GM18502 (cell line): ENCODE results near the gene INO80B.
"Not testable (repeated sequence)": the region's sequence is repeated elsewhere in the genome, so short reads cannot be mapped to it uniquely, and the experiment has no call there.

Experiments
- ATAC-seq: cut with Tn5 transposase; IDR thresholded peaks from one replicate; pipeline ENCODE4 v1.9.1; 2021; ENCODE audit warnings: mild to moderate bottlenecking; ENCODE audit not compliant: unreplicated experiment, poor library complexity

Gene INO80B

DNA sequence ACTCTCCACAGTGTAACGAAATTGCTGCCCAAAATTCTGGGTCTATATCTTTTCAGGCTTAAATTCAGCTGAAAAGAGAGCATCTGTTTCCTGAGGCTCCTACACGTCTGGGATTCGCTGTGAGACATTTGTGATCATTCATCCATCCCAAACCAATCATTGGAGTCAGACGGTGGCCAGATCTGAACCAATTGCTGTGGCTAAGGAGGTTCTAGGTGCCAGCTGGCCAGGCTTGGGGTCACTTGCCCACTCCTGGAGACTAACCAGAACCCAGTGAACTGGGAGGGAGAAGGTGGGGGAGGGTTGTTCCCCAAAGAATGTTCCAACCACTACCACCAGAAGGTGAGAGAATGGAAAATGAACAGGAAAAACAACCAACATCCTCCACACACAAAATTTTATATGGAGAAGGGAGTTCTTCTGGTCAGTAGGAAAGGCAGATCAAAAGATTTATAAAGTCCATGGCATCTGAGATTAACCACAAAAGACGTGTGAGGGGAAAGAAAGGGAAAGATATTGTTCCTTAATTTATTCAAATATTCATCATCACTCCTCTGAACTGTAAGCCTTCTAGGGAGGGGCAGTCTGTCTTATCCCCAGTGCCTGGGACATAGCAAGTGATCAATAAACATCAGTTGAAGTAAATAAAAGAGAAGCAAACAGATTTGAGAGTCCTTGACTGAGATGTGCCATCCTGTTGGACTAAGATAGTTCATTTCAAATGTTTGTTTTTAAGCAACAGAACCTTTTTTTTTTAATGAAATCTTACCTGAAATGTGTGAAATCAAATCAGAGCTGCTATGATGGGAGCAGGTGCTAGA, 10.2 kb upstream of the INO80B start:
- ATAC-seq = no peak

DNA sequence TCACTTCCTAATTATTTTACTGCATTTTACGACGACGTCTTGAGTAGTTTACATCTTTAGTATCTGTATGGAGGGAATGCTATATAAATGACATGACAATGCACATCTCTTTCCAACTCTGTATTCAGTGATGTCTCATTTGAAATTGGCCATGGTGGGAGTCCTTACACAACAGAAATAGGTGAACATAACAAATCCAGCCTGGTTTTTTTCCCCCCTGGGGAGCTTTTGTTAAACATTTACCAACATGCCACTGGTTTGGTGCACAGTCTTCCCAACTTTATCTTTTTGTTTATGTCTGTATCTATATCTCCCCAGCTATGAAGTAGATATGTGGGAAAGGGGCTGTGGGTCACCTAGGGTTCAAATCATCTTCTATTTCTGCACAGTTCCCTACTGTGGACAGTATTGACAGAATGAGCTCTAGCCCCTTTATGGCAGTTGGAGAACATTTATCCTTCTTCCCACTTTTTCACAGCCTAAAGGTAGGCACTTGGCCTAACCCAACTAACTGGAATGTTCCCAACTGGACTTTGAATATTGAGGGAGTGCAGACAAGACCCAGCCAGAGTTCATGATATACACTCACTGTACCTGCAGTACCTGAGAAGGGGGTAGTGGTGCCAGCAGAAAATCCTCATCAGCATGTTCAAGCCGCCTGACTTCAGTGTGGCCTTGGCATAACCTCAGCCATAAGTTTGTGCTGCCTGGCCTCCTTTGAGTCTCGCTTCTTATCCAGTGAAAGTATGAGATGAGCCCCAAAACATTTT, 7.5 kb upstream of the INO80B start:
- no peak for ATAC-seq

DNA sequence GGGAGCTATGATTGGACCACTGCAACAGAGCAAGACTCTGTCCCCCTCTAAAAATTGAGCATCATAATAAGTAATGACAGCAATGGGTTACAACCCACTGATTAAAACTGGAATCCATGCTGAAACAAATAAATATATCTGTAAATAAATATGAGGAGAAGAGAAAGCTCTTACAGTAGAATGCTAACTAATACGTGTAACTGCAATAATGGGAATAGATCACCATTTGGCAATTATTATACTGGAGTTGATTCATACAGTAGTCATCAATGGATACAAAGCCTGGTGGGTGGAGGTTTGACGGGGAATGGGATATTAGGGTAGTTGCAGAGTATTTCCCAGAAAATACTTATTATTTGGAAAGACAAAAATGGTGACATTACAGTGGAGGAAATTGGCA, 6.1 kb upstream of the INO80B start:
- no peak for ATAC-seq

DNA sequence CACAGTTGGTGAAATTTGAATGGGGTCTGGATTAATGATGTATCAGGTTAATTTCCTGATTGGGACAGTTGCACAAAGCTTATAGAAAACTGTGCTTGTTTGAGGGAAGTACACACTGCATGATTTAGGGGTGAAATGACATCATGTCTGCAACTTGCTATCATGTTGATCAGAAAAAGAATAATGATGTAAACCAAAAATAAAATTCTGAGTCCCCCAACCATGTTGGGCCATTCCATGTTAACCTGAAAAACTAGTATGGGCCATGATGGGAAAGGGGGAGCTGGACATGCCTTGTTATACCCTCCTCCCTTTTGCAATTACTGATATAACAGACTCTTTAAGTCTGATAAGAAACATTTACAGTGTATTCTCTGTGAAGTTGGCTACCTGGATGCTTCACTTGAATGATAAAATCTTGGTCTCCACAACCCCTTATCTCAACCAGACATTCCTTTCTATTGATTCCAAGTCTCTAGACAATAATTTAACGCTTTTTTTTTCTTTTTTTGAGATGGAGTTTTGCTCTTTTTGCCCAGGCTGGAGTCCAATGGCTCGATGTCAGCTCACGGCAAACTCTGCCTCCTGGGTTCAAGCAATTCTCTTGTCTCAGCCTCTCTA, 4.2 kb upstream of the INO80B start:
- no peak for ATAC-seq

DNA sequence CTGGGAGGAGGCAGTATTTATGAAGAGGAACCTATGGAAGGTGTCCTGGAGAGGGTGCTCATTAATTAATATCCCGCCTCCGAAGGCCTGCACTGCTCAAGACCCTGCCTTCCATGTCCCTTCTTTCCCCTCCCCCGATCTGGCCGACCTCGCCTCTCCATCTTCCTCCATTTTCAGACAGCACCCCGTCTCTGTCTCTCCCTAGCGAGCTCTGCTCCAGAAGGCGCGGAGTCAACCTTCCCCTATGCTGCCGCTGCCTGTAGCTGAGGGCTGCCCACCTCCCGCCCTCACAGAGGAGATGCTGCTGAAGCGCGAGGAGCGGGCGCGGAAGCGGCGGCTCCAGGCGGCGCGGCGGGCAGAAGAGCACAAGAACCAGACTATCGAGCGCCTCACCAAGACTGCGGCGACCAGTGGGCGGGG, 2.3 kb downstream of the INO80B start:
- no peak for ATAC-seq

DNA sequence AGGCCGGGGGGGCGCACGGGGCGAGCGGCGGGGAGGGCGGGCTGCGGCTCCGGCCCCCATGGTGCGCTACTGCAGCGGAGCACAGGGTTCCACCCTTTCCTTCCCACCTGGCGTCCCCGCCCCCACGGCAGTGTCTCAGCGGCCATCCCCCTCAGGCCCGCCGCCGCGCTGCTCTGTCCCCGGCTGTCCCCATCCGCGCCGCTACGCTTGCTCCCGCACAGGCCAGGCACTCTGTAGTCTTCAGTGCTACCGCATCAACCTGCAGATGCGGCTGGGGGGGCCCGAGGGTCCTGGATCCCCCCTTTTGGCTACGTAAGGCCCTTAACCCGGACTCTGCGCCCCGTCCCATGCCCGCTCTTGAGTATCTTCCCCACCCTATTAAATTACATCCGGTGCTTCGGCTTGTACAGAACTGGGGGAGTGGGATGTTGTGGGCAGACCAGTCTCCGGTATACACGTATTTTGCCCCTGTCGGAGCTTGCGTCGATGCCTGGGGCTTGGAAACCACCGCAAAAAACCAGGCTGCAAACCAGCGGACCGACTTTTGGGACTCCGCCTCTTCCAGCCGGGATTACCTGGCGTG, 2.8 kb downstream of the INO80B start:
- ATAC-seq = peak; percentile 37

DNA sequence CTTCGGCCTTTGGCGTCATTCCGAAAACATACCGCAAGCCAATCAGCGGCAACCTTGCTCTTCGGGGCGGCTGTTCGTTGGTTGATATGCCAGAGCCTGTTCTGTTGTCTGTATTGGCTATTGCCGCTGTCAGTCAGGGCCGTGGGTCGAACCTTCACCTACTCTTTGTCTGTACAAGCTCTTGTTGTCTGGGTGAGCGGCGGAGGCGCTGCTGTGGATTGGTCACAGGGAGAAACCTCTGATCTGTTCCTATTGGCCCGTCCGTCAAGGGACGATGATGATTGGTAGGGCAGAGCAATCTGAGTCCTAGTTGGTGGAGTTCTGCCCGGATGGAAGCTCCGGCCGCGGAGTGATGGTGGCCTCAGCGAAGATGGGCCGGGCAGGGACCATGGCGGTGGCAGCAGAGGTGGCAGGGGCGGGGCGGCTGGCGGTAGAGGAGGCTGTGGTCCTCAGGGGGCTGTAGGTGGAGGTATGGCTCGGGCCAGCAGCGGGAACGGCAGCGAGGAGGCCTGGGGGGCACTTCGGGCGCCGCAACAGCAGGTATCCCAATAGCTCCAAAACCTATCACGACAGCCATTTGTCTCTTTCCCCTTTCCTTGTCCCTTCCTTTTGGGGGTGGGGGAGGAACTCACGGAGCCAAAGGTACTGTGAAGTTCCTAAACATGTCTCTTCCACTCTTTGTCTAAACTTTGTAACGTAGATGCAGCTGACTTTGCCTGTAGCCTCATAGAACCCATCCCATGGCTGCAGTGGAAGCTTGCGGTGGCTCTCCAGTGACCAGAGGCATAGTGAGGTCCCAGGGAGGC, 3.4 kb downstream of the INO80B start, which contains the start of gene WBP1:
TSS of gene WBP1 (plus strand) at position 307 of the 806 bp plus-strand sequence. CDS start at position 472, 165 bp downstream.
- peak; percentile 82 for ATAC-seq

DNA sequence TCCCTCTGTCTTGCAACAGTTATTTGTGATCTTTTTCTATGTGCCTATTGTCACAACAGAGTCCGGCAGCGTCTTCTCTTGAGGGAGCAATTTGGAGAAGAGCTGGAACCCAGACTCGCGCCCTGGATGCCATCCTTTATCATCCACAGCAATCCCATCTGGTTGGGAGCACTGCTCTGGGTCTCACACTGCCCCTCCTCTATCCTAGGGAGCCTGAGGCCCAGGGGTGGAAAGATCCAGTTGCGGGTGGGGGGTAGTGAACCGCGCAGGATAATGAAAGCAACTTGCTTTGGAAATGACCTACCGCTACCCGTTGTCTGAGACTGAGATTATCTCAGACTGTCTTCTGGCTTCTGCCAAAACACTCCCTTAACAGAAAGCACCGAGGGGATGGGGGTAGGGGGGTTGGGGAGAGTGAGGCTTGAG, 4.1 kb downstream of the INO80B start:
- no peak for ATAC-seq

DNA sequence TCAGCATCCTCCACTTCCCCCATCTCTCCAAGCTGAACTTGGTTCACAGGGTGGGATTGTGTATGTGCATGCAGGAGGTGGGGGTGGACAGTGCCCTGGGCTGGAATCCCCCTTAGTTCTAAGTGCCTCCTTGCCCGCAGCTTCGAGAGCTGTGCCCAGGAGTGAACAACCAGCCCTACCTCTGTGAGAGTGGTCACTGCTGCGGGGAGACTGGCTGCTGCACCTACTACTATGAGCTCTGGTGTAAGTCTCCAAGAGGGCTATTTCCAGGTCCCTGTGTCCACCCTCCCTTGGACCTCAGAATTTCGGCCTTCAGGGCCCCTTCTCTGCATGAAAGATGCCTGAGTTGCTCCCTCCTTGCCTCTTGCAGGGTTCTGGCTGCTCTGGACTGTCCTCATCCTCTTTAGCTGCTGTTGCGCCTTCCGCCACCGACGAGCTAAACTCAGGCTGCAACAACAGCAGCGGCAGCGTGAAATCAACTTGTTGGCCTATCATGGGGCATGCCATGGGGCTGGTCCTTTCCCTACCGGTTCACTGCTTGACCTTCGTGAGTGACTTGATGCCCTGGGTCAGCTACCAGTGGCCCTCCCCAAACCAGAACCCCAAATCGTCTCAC, 4.7 kb downstream of the INO80B start:
- ATAC-seq = not testable (repeated sequence)

DNA sequence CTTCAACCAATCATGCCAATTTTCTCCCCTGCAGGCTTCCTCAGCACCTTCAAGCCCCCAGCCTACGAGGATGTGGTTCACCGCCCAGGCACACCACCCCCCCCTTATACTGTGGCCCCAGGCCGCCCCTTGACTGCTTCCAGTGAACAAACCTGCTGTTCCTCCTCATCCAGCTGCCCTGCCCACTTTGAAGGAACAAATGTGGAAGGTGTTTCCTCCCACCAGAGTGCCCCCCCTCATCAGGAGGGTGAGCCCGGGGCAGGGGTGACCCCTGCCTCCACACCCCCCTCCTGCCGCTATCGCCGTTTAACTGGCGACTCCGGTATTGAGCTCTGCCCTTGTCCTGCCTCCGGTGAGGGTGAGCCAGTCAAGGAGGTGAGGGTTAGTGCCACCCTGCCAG, 5.3 kb downstream of the INO80B start:
- not testable (repeated sequence) for ATAC-seq

DNA sequence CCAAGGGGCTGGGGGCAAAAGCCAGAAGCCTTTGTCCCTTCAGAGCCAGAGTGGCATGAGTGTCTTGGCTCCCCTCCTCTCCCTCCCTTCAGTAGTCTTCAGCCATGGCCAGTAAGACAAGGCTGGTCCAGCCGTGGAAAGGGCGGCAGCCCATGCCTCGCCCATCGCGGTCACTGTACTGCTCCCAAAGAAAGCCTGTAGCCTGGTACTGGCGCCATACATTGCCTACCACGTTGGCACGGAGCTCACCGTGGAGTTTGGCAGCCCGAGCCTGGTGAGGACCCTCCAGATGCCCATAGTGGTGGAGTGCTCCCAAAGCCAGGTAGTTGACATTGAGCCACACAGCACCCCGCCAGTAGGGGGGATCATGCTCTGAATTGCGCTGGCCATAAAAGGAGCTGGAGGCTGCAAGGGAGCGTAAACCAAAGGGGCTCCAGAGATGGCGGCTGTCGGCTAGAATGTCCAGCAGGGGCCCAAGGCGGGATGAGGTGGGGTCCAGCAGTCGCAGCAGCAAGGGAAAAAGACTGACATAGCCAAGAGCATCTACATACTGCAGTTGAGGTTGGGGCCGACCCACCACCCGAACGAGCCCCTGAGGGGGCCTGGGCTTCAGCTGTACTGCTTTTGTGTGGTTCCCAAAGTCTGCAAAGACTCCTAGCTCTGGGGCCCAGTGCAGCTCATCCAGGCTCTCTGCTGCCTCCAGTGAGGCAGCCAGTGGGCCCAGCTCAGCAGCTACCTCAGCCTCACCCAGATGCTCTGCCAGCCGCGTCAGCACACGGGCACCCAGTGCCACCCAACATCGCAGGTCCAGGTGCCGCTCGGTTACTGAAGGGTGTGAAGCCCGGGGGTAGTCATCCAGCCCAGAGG, 6.5 kb downstream of the INO80B start:
- ATAC-seq = no peak

DNA sequence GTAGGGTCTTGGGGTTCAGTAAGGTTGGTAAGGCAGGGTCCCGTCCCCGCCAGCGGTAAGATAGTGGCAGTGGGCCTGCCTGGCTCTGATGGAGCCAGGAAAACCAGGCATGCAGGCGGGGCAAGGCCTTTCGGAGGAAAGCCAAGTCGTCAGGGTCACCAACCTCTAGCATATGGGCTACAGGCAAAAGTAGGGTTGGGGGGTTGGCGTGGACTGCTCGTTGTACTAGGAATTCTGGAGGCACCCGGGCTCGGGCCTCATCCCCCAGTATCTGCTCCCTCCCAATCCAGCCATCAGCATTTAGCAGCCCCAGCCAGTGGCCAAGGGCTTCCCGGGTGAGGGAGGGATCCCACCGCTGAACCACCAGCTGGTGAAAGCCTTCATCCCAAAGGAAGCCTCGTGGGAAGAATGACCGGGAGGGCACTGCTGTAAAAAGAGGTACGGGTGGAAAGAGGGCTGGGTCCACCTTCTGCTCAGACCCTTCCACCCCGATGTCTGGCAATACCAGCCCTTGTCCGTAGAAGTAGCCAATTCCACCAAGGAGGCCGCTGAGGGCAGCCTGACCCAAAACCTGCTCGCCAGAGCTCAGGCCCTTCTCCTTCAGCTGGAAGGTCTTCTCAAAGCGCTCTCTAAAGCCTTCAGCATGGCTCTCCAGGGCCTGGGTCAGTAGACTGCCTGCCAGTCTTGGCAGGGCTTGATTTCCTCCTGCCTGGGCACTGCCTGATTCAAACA, 7.3 kb downstream of the INO80B start:
- no peak for ATAC-seq

DNA sequence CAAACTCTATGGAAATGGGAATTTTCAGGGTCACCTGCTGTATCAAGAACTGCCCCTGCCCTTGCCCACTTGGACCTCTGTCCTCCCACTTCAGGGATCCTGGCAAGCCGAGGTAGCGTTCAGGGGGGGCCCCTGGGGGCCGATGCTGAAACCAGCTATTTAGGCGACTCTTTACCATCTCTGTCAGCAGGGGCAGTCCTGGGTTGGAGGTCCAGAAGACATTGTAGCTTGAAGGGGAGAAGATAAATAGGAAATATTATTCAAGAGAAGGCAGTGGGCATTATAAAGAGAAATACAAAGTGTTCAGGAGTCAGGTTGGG, 7.9 kb downstream of the INO80B start:
- no peak for ATAC-seq

DNA sequence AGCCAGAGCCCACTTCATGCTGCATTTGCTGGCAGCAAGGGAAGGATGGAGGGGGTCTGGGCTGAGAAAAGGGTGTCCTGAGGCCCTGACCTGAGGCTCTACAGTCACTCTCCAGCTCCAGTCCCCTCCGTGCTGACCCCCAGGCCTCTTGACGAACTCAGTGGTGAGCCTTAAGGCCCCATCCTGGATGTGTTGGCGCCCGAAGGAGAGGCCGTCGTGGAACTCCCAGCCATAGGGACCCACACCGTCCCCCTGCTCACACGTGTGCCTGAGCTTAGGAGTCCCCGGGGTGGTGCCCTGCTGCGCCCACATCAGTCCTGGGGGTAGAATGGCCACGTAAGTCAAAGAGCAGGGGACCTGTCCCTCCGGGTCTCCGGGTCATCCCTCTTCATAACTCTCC, 9.5 kb downstream of the INO80B start:
- ATAC-seq = no peak

DNA sequence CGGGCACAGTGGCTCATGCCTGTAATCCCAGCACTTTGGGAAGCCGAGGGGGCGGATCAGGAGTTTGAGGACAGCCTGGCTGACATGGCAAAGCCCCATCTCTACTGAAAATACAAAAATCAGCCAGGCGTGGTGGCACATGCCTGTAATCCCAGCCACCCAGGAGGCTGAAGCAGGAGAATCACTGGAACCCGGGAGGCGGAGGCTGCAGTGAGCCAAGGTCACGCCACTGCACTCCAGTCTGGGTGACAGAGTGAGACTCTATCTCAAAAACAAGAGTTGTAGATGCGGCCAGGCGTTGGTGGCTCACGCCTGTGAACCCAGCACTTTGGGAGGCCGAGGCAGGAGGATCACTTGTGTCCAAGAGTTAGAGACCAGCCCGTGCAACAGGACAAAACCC, 15.9 kb downstream of the INO80B start:
- not testable (repeated sequence) for ATAC-seq

DNA sequence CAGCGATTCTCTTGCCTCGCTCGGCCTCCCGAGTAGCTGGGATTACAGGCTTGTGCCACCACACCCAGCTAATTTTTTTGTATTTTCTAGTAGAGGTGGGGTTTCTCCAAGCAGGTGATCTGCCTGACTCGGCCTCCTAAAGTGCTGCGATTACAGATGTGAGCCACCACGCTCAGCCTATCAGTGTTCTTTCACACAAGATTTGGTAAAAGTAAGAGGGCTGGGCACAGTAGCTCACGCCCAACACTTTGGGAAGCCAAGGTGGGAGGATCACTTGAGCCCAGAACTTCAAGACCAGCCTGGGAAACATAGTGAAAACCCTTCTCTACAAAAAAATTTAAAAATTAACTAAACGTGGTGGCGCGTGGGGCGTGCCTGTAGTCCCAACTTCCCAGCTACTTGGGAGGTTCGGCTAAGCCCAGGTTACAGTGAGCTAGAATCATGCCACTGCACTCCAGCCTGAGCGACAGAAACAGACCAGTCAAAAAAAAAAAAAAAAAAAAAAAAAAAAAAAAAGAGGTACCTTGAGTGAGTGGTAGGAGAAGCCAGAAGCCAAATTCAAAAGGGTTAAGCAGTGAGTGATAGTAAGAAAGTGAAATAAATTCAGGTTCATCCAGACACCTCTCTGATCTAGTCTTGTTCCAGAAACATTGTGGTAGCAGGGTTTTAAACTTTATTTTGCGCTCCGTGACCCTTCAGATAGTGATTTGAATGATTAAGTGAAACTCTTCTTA, 16.6 kb downstream of the INO80B start:
- ATAC-seq = no peak
